ENCODE data around the gene SLC35A5.

GRCh38 chr3:112627919-112628466 lies 66.1 kb downstream of the SLC35A5 start:
- TF ChIP-seq CTCF (IDR thresholded peaks at IDR 0.05) (no peak), POLR2A (IDR thresholded peaks at IDR 0.05) (no peak)
